Stimulated activated CD4-positive, alpha-beta T cell treated with anti-CD3 and anti-CD28 coated beads, Interleukin-15, amount 100 ng/mL, for 24 hours (primary cell): ENCODE data around the gene ADGRA3.
"Not testable (repeated sequence)": the region's sequence is repeated elsewhere in the genome, so short reads cannot be mapped to it uniquely, and the experiment has no call there.

Source experiments
- DNase-seq: peaks from one replicate; pipeline ENCODE4 v3.0.0-alpha.2; 2020

ADGRA3 gene

DNA sequence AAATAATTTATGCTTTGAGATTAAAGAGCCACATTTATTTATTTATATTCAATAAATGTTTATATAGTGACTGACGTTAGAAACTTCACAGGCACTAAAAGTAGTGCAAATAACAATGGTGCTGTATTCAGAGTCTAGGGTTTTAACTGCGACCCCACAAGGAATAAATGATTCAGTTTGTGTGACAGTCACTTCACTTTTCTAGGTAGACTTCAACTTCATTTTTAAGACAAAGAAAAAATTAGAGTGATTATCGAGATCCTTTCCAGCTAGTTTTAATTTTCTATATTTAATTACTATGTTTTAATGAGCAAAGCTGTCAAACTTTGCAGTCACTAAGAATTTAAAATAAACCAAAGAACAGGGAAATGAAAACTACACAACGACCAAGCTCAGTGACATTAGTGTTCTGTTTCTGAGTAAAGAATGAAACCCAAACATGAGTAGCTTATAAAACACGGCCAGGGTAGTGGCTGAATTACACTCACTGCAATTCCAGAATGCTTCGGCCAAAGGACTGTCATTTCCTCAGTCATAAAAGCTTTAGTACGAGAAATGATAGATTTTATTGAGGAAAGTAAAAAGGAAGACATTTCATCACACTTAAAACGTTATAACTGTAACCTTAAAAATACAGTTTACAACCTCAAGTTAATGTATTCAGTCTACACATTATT, 38.6 kb downstream of the ADGRA3 start:
- DNase-seq: no peak

DNA sequence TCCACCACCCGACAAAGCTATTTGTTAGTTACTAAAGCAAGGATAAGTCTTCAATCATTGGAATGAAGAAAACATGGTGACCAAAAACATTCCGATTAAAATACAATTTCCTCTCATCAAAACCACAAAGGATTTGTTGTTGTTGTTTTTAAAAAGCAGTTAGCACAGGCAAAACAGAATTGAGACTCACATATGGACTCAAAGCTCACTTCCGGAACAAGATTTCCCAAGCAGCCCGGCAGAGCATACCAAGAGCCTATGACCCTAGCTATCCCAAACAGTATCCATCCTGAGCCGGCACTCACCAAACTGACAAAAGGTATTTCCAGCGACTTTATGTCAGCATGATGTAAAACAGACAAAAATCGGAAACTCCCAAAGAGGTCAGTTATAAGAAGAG, 39.9 kb downstream of the ADGRA3 start:
- no peak for DNase-seq

DNA sequence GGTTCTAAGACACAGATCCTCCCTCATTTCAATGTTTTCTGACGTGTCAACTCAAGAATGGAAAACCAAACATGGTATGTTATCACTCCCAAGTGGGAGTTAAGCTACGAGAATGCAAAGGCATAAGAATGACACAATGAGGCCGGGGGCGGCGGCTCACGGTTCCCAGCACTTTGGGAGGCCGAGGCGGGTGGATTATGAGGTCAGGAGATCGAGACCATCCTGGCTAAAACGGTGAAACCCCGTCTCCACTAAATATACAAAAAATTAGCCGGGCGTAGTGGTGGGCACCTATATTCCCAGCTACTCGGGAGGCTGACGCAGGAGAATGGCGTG, 40.6 kb downstream of the ADGRA3 start:
- not testable (repeated sequence) for DNase-seq

DNA sequence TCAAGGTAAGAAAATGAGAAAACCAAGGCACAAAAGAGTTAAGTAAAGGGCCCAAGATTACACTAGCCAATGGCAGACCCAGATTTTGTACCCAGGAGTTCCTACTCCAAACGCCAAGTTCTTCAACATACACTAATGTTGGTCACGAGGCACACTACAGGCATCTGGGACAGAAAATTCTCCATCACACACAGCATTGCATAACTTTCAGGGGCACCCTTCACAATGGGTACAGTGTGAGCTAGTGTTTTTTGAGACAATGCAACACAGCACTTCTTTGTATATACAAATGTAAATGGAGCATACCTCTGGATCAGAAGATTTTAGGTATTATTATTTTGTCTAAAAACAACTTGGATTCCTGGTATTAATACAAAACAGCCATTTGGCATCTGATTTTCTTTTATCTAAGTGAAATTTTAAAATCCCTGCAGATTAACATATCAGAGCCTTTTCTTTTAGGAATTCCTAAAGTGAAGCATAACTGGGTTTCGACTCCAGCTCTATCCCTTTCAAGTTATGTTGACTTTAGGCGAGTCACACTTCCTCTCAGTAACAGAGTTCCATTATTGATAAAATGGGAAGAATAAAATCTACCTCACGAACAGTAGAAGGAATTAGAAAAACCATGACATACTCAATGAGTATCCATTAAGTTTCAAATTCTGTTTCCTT, 41.1 kb downstream of the ADGRA3 start:
- no peak for DNase-seq

- DNase-seq: no peak
Measured at GRCh38 chr4:22473268-22473667, 42.6 kb downstream of the ADGRA3 start.

- no peak for DNase-seq
Measured at GRCh38 chr4:22471999-22472461, 43.8 kb downstream of the ADGRA3 start.

DNA sequence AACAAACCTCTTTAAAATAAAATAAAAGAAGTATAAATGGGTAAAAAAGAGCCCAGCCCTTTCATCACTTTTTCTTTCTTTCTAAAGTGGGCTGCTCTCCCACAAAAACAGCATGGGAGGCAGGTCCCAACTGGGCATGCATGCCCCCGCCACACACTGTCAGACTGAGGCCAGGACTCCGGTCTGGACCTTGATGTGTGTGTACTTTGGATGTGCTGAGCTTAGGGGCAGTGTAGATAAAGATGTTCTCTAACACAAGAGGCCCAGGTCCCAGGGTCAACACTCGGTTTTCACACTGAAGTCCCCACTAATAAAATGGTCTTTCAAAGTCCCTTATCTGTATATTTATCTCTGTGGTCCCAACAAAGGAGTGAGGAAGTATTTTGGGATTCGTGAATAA, 44.4 kb downstream of the ADGRA3 start:
- DNase-seq: no peak

GRCh38 chr4:22466581-22466980, 49.3 kb downstream of the ADGRA3 start:
- no peak for DNase-seq

DNA sequence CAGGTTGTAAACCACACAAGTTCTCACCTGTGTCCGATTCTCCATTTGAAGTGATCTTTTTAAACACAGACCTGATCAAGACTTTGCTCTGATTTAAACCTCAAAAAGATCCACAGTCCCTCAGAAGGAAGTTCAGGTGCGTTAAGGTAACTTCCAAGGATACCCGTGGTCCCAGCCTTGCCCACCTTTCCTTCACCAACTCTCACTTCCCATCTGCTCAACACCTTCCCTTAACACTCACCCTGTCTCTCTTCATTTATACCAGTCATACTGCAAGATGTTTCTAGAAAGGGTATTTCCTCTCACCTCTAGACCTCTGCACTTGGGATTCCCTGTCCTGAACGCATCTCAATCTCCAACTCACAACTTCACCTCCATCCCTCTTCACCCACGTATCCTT, 49.9 kb downstream of the ADGRA3 start:
- DNase-seq: no peak

GRCh38 chr4:22465349-22465748, 50.5 kb downstream of the ADGRA3 start:
- DNase-seq: no peak

- peak; percentile 46 for DNase-seq
Measured at GRCh38 chr4:22463179-22463578, 52.7 kb downstream of the ADGRA3 start.

DNA sequence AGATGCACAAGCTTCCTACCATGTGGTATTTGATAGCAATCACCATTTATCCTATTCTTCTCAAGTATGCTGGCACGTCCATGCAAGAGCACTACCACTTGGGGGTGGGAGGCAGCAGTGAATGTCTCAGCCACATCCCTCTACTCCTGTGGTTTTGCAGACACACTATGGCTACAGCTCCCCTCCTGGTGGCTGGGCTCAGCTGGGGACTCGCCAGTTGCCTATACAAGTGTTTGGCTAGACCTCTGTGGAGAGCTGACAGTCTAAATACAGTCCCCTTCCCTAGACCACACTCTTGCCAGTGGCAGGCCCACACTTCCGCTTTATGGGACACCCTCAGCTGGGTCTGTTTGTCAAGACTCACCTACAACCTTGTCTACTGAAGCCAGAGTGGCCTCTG, 53.2 kb downstream of the ADGRA3 start:
- DNase-seq: no peak

- no peak for DNase-seq
Measured at GRCh38 chr4:22460266-22460665, 55.6 kb downstream of the ADGRA3 start.

- no peak for DNase-seq
Measured at GRCh38 chr4:22458098-22458497, 57.8 kb downstream of the ADGRA3 start.

- no peak for DNase-seq
Measured at GRCh38 chr4:22457348-22457747, 58.5 kb downstream of the ADGRA3 start.

DNA sequence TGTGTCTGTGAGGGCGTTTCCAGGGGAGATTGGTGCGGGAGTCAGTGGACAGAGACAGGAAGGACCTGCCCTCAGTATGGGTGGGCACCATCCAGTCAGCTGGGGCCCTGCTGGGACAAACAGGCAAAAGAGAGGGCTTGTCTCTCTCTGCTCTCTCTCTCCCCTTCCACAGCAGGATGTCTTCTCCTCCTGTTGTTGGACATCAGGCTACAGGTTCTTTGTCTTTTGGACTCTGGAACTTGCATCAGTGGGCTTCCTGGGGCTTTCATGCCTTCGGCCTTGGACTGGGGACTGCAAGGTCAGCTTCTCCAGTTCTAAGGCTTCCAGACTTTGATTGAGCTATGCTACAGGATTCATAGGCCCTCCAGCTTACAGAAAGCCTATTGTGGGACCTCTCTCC, 59.6 kb downstream of the ADGRA3 start:
- no peak for DNase-seq

DNA sequence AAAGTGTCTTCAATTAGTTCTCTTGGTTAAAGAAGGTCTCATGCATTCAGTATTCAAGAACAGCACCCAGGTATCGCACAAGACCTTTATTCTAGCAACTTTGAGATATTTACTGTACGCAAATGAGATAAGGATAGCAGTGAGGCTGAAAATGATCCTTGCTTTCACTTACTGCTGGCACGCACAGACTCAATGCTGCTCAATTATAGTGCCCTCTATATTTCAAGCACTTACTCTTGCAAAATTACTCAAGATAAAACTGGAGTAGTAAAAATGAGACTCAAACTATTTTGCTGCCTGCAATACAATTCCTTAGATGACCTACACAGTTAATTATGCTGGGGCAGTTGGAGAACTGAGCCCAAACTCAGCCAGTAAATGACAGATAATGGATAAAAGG, 60.9 kb downstream of the ADGRA3 start:
- no peak for DNase-seq

GRCh38 chr4:22454216-22454838, 61.5 kb downstream of the ADGRA3 start:
- DNase-seq: no peak

- DNase-seq: peak; percentile 4
Measured at GRCh38 chr4:22444813-22445212, 71.1 kb downstream of the ADGRA3 start.

DNA sequence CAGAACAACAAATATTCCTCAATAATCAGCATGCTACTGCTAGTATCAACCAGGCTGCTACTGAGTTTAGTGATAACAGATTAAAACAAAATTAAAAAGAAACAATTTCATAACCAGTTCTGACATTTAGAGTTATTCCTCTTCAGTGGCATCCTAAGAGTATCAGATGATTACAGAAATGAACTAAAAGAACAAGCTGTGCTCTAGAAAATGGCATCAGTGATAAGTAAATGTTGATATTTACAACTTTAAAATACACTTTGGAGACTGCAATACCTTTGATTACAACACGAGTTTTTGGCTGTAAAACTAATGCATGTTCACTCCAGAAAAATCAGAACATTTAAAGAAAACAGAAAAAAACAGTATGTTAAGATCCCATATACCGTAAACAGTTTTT, 72.9 kb downstream of the ADGRA3 start:
- DNase-seq: no peak

GRCh38 chr4:22440999-22441398, 74.9 kb downstream of the ADGRA3 start:
- DNase-seq: no peak

DNA sequence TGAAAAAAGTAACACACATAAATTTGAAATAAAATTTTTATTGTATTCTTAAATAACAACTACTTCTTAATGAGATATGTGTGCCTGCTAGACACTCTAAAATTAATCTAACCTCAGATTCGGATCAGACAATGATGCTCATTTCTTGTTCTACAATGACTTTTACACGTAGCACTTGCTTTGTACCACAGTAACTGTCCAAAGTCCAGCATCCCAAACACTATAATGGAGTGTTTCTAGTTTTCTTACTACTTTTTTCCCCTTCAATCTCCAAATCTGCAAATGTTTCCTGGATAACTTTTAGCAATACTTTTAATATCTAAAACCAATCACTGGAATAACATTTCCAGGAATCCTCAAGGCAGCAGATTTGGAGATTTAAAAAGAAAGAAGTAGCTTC, 75.9 kb downstream of the ADGRA3 start:
- no peak for DNase-seq

GRCh38 chr4:22435652-22436051, 80.2 kb downstream of the ADGRA3 start:
- DNase-seq: no peak

- no peak for DNase-seq
Measured at GRCh38 chr4:22434895-22435294, 81.0 kb downstream of the ADGRA3 start.

GRCh38 chr4:22430626-22431025, 85.2 kb downstream of the ADGRA3 start:
- no peak for DNase-seq
